ENCODE data around the gene COG8.

COG8 gene

DNA sequence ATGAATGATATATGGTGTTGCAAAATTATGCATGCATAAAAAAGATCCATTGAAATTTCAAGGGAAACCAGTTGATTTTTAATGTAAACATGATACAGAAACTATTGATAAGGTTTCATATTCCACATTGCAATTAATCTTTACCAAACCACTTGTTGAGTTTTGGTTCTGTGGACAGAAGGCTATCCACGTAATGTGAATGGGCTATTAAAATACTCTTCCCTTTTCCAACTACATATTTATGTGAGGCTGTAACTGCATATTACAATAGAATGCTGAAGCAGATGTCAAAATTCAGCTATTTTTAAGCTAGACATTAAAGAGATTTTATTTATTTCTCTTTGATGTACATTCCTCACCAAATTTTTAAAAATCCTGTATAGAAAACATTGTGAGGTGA is 62.0 kb downstream of the COG8 start:
- DNase-seq: no peak
